ENCODE results near the gene CARNS1.

DNA sequence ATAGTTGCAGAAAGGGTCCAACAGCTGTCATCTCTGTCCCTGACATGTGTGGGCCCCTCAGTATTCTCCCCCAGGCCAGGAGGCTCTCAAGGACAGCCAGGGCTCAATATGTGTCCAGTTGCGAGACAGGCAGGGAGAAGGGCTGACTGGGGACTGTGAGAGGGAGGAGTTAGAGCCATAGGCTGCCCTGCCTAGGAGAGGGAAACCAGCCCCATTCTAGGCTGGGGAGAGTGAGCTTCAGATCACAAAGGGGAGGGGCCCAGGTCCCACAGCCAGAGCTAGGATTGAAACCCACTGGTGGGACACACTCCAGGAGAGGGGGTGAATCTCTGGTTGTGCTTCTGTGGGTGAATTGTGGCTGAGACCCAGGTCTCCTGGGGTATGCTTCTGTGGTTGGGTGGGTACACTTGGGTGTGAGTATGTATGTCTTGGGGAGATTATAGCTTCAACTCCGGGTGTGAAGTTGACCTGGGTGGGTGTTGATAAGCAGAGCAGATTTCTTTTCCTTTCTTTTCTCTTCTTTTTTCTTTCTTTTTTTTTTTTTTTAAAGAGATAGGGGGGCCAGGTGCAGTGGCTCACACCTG, 2.1 kb upstream of the CARNS1 start:
- TF ChIP-seq, protein P1, sequence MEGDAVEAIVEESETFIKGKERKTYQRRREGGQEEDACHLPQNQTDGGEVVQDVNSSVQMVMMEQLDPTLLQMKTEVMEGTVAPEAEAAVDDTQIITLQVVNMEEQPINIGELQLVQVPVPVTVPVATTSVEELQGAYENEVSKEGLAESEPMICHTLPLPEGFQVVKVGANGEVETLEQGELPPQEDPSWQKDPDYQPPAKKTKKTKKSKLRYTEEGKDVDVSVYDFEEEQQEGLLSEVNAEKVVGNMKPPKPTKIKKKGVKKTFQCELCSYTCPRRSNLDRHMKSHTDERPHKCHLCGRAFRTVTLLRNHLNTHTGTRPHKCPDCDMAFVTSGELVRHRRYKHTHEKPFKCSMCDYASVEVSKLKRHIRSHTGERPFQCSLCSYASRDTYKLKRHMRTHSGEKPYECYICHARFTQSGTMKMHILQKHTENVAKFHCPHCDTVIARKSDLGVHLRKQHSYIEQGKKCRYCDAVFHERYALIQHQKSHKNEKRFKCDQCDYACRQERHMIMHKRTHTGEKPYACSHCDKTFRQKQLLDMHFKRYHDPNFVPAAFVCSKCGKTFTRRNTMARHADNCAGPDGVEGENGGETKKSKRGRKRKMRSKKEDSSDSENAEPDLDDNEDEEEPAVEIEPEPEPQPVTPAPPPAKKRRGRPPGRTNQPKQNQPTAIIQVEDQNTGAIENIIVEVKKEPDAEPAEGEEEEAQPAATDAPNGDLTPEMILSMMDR (IDR thresholded peaks at IDR 0.05), result no peak
- no peak for TF ChIP-seq EP300 (IDR thresholded peaks at IDR 0.05)
